ENCODE measurements around the gene RPS28.

GRCh38 chr19:8311461-8312260 is 9.6 kb upstream of the RPS28 start:
- TF ChIP-seq POLR2A (IDR thresholded peaks at IDR 0.05), result no peak
- TF ChIP-seq CTCF (IDR thresholded peaks at IDR 0.05), result no peak
